ENCODE measurements around the gene KCNIP4. TPM values are rescaled to one million over a fixed set of nuclear protein-coding genes. Genes with fewer than 3 reads are reported as not detected.

KCNIP4 gene
- total and polyA plus RNA-seq, 12 donors = 0.44 to 4.1 (median 1.6) TPM

DNA sequence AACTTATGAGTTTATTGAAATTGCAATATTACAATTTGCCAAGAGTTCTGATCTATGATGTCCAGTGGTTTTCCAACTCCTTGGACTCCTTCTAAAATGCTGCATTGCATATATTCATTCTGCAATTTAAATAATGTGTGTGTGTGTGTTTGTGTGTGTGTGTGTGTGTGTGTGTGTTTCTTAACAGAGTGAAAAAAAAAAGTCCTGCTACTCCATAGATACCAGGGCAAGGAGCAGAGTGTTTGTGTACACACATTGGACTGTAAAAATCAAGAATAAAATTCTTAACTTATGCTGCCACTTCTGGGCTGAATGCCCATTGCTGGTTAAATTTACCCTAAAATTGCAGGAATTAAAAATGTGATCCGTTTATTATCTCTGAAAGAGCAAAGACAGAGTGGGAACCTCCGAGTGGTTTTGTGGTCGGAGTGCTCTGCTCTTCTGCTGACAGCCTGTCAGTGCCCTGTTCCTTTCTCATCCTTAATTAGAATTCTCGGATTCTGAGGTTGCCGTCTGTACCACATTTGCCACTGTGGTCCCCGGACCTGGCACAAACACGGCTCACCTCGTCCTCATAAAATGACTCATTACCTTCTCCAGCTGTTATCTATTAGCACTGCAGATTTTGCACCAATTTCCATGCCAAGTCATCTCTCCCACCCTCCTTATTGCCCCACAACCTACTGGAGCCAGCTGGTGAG is 355.5 kb downstream of the KCNIP4 start:
- 64 to 70% (median 67%) methylated on average over 8 of the region's 8 CpGs for WGBS, 4 donors
- Histone ChIP-seq H3K27me3 (no peaks in the 10 kb centered on the region), H3K4me3 (no peak overlapping the region), H3K4me1 (replicated peaks in 1 of 2) (no peaks in the 10 kb centered on the region), H3K9me3 (replicated peaks in 1 of 3) (no peaks in the 10 kb centered on the region), H3K36me3 (replicated peaks in 1 of 2) (no peaks in the 10 kb centered on the region), H3K27ac (no peak overlapping the region)
- DNase-seq = peak in 1 of 7 donors; percentile 52
- intact Hi-C loops (cut with DNase I) = no loop called here
- TF ChIP-seq, protein P1, sequence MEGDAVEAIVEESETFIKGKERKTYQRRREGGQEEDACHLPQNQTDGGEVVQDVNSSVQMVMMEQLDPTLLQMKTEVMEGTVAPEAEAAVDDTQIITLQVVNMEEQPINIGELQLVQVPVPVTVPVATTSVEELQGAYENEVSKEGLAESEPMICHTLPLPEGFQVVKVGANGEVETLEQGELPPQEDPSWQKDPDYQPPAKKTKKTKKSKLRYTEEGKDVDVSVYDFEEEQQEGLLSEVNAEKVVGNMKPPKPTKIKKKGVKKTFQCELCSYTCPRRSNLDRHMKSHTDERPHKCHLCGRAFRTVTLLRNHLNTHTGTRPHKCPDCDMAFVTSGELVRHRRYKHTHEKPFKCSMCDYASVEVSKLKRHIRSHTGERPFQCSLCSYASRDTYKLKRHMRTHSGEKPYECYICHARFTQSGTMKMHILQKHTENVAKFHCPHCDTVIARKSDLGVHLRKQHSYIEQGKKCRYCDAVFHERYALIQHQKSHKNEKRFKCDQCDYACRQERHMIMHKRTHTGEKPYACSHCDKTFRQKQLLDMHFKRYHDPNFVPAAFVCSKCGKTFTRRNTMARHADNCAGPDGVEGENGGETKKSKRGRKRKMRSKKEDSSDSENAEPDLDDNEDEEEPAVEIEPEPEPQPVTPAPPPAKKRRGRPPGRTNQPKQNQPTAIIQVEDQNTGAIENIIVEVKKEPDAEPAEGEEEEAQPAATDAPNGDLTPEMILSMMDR (IDR thresholded peaks at IDR 0.05) = no peak
- no peak for TF ChIP-seq POLR2A (IDR thresholded peaks at IDR 0.05)

- no peak for DNase-seq
- Histone ChIP-seq H3K27ac (no peak overlapping the region), H3K9me3 (replicated peaks in 1 of 3) (peaks cover 0 to 6% (median 0%) of the 10 kb centered on the region in 3 donors), H3K27me3 (no peaks in the 10 kb centered on the region), H3K36me3 (replicated peaks in 1 of 2) (no peaks in the 10 kb centered on the region), H3K4me3 (no peak overlapping the region), H3K4me1 (replicated peaks in 1 of 2) (no peaks in the 10 kb centered on the region)
- TF ChIP-seq, protein P1 (IDR thresholded peaks at IDR 0.05) = no peak
- no peak for TF ChIP-seq POLR2A (IDR thresholded peaks at IDR 0.05)
- WGBS, 4 donors = 91 to 96% (median 94%) methylated on average over 2 of the region's 2 CpGs
- intact Hi-C loops (cut with DNase I) = no loop called here
Observed at GRCh38 chr4:21577056-21577455, 371.5 kb downstream of the KCNIP4 start.

- Histone ChIP-seq H3K9me3 (replicated peaks in 1 of 3) (peaks cover 0 to 6% (median 0%) of the 10 kb centered on the region in 3 donors), H3K4me3 (no peak overlapping the region), H3K27ac (no peak overlapping the region), H3K4me1 (replicated peaks in 1 of 2) (no peaks in the 10 kb centered on the region), H3K27me3 (no peaks in the 10 kb centered on the region), H3K36me3 (replicated peaks in 1 of 2) (no peaks in the 10 kb centered on the region)
- intact Hi-C loops (cut with DNase I) = no loop called here
- no peak for DNase-seq
- 71 to 91% (median 80%) methylated on average over 3 of the region's 3 CpGs for WGBS, 4 donors
- no peak for TF ChIP-seq POLR2A (IDR thresholded peaks at IDR 0.05)
- TF ChIP-seq, protein P1 (IDR thresholded peaks at IDR 0.05) = no peak
Observed at GRCh38 chr4:21571100-21571499, 377.5 kb downstream of the KCNIP4 start.

- no peak for TF ChIP-seq POLR2A (IDR thresholded peaks at IDR 0.05)
- TF ChIP-seq, protein P1 (IDR thresholded peaks at IDR 0.05) = no peak
- H3K36me3 ChIP-seq (replicated peaks in 1 of 2) = no peaks in the 10 kb centered on the region
- H3K9me3 ChIP-seq (replicated peaks in 1 of 3) = peaks cover 0 to 6% (median 0%) of the 10 kb centered on the region in 3 donors
- intact Hi-C loops (cut with DNase I) = no loop called here
- WGBS, 4 donors = 43 to 67% (median 50%) methylated on average over 2 of the region's 2 CpGs
- no peak overlapping the region for H3K4me3 ChIP-seq
- H3K27me3 ChIP-seq = no peaks in the 10 kb centered on the region
- no peak overlapping the region for H3K27ac ChIP-seq
- no peak for DNase-seq
- no peaks in the 10 kb centered on the region for H3K4me1 ChIP-seq (replicated peaks in 1 of 2)
Observed at GRCh38 chr4:21569638-21570037, 378.9 kb downstream of the KCNIP4 start.
